Right lobe of liver (tissue), 6 donors: ENCODE measurements around the gene ITPR2. TPM values are rescaled to one million over a fixed set of nuclear protein-coding genes. Genes with fewer than 3 reads are reported as not detected.

Source experiments
- ATAC-seq, 4 donors: fragments of 200-7000 bp; cut with Tn5 transposase; one replicate each; pipeline ENCODE4 v1.9.1; 2020; ENCODE audit warnings: mild to moderate bottlenecking in 4 of 4, moderate library complexity in 4 of 4
- DNase-seq, 3 donors: peaks; one replicate each; pipeline ENCODE4 v3.0.0-alpha.2; 2020
- H3K27ac ChIP-seq, 3 donors: fragments of 200-600 bp; one replicate each; pipeline ENCODE4 v1.8.0; 2022
- H3K27me3 ChIP-seq, 2 donors: fragments of 200-600 bp; one replicate each; pipeline ENCODE4 v1.8.0; 2022
- H3K36me3 ChIP-seq, 4 donors: fragments of 200-600 bp; sonication (generic) in 1 of 4; one replicate each; pipeline versions ENCODE4 v1.5.1 to v1.8.0; 2017 to 2022; ENCODE audit warnings: control low read depth in 1 of 4
- H3K4me1 ChIP-seq, 4 donors: fragments of 200-600 bp; sonication (generic) in 1 of 4; one replicate each; pipeline versions ENCODE4 v1.5.1 to v1.8.0; 2017 to 2022; ENCODE audit warnings: control low read depth in 1 of 4
- H3K4me3 ChIP-seq, 3 donors: fragments of 200-600 bp; one replicate each; pipeline ENCODE4 v1.8.0; 2022
- H3K9me3 ChIP-seq, 4 donors: fragments of 200-600 bp; sonication (generic) in 1 of 4; one replicate each; pipeline versions ENCODE4 v1.5.1 to v1.8.0; 2017 to 2022; ENCODE audit warnings: control low read depth in 1 of 4
- CTCF ChIP-seq, 4 donors: fragments of 200-600 bp in 3 of 4; fragments of 450-650 bp in 1 of 4; IDR thresholded peaks; one replicate each; pipeline versions ENCODE4 v1.5.1 to v1.8.0; 2016 to 2022; ENCODE audit warnings: antibody characterized with exemption in 4 of 4, mild to moderate bottlenecking in 2 of 4
- POLR2A ChIP-seq: fragments of 450-650 bp; IDR thresholded peaks from one replicate; pipeline ENCODE4 v1.6.1; 2017; ENCODE audit warnings: antibody characterized with exemption, mild to moderate bottlenecking
- WGBS: methylation state at CpG from one replicate; pipeline ENCODE4 v1.1.6; 2018; ENCODE audit warnings: low coverage, low lambda C conversion rate; ENCODE audit not compliant: insufficient coverage; ENCODE audit errors: missing lambda C conversion rate; 5-methylcytosine and 5-hydroxymethylcytosine counted together
- intact Hi-C, 2 donors: fragments of 100-400 bp; cut with DNase I; formaldehyde crosslinking; loops; one replicate each; pipeline versions ENCODE4 v1.11.2 to v1.14.1; 2022
- total RNA-seq, 6 experiments: library from RNA; depleted of rRNA in 2 of 6; stranded (reverse); fragments of >200 nt in 2 of 6; fragmentation: NEBNext Ultra II Directional in 3 of 6; extraction: Animal tissue kit (Norgen Biotek cat#: 25700) in 3 of 6; gene quantifications; one replicate each; pipeline versions ENCODE4 v1.1.0 to v1.2.4, GENCODE V29; 2016 to 2023
- donor health status: DM: no; HTN: yes; CAD: no.
- donor health status: DM: no; HTN: no; CAD: no.
- donor health status: DM: no; HTN: no; CAD: no.
- donor health status: DM: no; HTN: yes; CAD: no.
- donor health status: DM: no; HTN: yes; CAD: no.

The ITPR2 gene
- total RNA-seq, 6 experiments from 2014 or later, result 39.3 to 114 (median 57.2) TPM

- ATAC-seq (peak in 3 of 4 donors; percentile 18 to 47 (median 19)), DNase-seq (peak in 1 of 3 donors; percentile 44)
- no peak for TF ChIP-seq POLR2A
- no peaks in the 10 kb centered on the region for H3K27me3 ChIP-seq
- no peak overlapping the region for H3K4me3 ChIP-seq
- no peaks in the 10 kb centered on the region for H3K9me3 ChIP-seq
- H3K27ac ChIP-seq, result peak overlapping the region; percentile 7 to 63 (median 10)
- no peaks in the 10 kb centered on the region for H3K36me3 ChIP-seq
- peaks cover 0 to 89% (median 39%) of the 10 kb centered on the region in 4 donors for H3K4me1 ChIP-seq
- intact Hi-C loops, result no loop called here
- 47% methylated on average over 7 of the region's 7 CpGs for WGBS
Measured at GRCh38 chr12:26750531-26751175, 82.3 kb downstream of the ITPR2 start.

- Histone ChIP-seq H3K9me3 (no peaks in the 10 kb centered on the region), H3K4me1 (peaks cover 0 to 91% (median 40%) of the 10 kb centered on the region in 4 donors), H3K4me3 (no peak overlapping the region), H3K36me3 (no peaks in the 10 kb centered on the region), H3K27me3 (no peaks in the 10 kb centered on the region), H3K27ac (peak overlapping the region in 1 of 3 donors; percentile 6)
- intact Hi-C loops, result no loop called here
- TF ChIP-seq POLR2A (no peak), CTCF (IDR thresholded peaks at IDR 0.05) (no peak)
- ATAC-seq, result no peak
- no peak for DNase-seq
Measured at GRCh38 chr12:26749781-26750180, 83.2 kb downstream of the ITPR2 start.

GRCh38 chr12:26748741-26749431, 84.1 kb downstream of the ITPR2 start:
- ATAC-seq (peak in 2 of 4 donors; percentile 31 to 33), DNase-seq (no peak)
- H3K9me3 ChIP-seq, result no peaks in the 10 kb centered on the region
- no peak for TF ChIP-seq CTCF (IDR thresholded peaks at IDR 0.05)
- TF ChIP-seq POLR2A, result no peak
- H3K27me3 ChIP-seq, result no peaks in the 10 kb centered on the region
- no peaks in the 10 kb centered on the region for H3K36me3 ChIP-seq
- intact Hi-C loops, result no loop called here
- 61% methylated on average over 4 of the region's 4 CpGs for WGBS
- no peak overlapping the region for H3K4me3 ChIP-seq
- H3K27ac ChIP-seq, result peak overlapping the region in 2 of 3 donors; percentile 6 to 15
- peaks cover 0 to 85% (median 38%) of the 10 kb centered on the region in 4 donors for H3K4me1 ChIP-seq

GRCh38 chr12:26748412-26748740, 84.6 kb downstream of the ITPR2 start:
- Histone ChIP-seq H3K4me3 (no peak overlapping the region), H3K9me3 (no peaks in the 10 kb centered on the region), H3K27ac (peak overlapping the region in 1 of 3 donors; percentile 8), H3K4me1 (peaks cover 0 to 80% (median 35%) of the 10 kb centered on the region in 4 donors), H3K27me3 (no peaks in the 10 kb centered on the region), H3K36me3 (no peaks in the 10 kb centered on the region)
- no peak for ATAC-seq
- intact Hi-C loops, result no loop called here
- TF ChIP-seq CTCF (IDR thresholded peaks at IDR 0.05) (no peak), POLR2A (no peak)
- no peak for DNase-seq
- WGBS, result 81% methylated on average over 2 of the region's 2 CpGs

GRCh38 chr12:26746121-26746714, 86.8 kb downstream of the ITPR2 start:
- ATAC-seq (no peak), DNase-seq (no peak)
- H3K27me3 ChIP-seq, result no peaks in the 10 kb centered on the region
- 52% methylated on average over 4 of the region's 4 CpGs for WGBS
- peaks cover 0 to 69% (median 32%) of the 10 kb centered on the region in 4 donors for H3K4me1 ChIP-seq
- no peaks in the 10 kb centered on the region for H3K9me3 ChIP-seq
- H3K4me3 ChIP-seq, result no peak overlapping the region
- H3K36me3 ChIP-seq, result no peaks in the 10 kb centered on the region
- intact Hi-C loops, result no loop called here
- no peak for TF ChIP-seq POLR2A
- TF ChIP-seq CTCF (IDR thresholded peaks at IDR 0.05), result no peak
- H3K27ac ChIP-seq, result no peak overlapping the region
